Keratinocyte (primary cell): Measurements from ENCODE around the gene UPK3BL1.
"Not testable (repeated sequence)": the region's sequence is repeated elsewhere in the genome, so short reads cannot be mapped to it uniquely, and the experiment has no call there.

Experiments
- EZH2 ChIP-seq: IDR thresholded peaks from one replicate; pipeline ENCODE4 v1.6.1; 2012; ENCODE audit warnings: inconsistent platforms, mild to moderate bottlenecking, low read length, moderate library complexity
- TF ChIP-seq, protein P1 (sequence below), 3 experiments: IDR thresholded peaks in 1 of 3; conservative IDR thresholded peaks in 1 of 3; optimal IDR thresholded peaks in 1 of 3; 2 replicates in 2 of 3; 3 replicates in 1 of 3; pipeline versions ENCODE3 to v1.5.1; 2011; ENCODE audit warnings: low read length in 3 of 3, mild to moderate bottlenecking in 3 of 3, moderate library complexity in 2 of 3, control low read depth in 1 of 3, inconsistent platforms in 1 of 3; ENCODE audit not compliant: insufficient read depth in 2 of 3; ENCODE audit errors: extremely low read depth in 1 of 3

DNA sequence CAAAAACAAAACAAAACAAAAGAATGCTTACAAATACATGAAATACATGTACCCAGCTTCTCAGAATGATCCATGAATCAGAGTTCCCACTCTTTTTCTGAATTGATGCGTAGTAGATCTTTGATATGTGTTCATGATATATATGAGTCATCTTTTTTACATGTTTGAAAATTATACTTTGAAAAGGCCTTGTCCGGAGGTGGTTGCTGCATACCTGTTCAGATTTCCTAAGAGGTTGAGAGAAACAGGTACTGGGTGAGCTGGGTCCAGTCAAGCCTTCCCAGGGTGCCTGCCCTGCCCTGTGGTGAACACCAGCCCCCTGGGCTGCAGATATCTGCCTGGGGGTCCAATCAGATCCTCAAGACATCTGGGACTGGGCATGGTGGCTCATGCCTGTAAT, 33.0 kb upstream of the UPK3BL1 start:
- TF ChIP-seq, protein P1, sequence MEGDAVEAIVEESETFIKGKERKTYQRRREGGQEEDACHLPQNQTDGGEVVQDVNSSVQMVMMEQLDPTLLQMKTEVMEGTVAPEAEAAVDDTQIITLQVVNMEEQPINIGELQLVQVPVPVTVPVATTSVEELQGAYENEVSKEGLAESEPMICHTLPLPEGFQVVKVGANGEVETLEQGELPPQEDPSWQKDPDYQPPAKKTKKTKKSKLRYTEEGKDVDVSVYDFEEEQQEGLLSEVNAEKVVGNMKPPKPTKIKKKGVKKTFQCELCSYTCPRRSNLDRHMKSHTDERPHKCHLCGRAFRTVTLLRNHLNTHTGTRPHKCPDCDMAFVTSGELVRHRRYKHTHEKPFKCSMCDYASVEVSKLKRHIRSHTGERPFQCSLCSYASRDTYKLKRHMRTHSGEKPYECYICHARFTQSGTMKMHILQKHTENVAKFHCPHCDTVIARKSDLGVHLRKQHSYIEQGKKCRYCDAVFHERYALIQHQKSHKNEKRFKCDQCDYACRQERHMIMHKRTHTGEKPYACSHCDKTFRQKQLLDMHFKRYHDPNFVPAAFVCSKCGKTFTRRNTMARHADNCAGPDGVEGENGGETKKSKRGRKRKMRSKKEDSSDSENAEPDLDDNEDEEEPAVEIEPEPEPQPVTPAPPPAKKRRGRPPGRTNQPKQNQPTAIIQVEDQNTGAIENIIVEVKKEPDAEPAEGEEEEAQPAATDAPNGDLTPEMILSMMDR (optimal IDR thresholded peaks at IDR 0.05 in 1 of 3, IDR thresholded peaks at IDR 0.05 in 1 of 3, conservative IDR thresholded peaks at IDR 0.05 in 1 of 3; ENCODE audit: extremely low read depth in 1 of 3, insufficient read depth in 2 of 3, low read length in 3 of 3): not testable (repeated sequence)
- TF ChIP-seq EZH2: not testable (repeated sequence)
